ENCODE data around the gene F11R. TPM values are rescaled to one million over a fixed set of nuclear protein-coding genes. Genes with fewer than 3 reads are reported as not detected.
"Not testable (repeated sequence)": the region's sequence is repeated elsewhere in the genome, so short reads cannot be mapped to it uniquely, and the experiment has no call there.

Gene F11R
- total RNA-seq, 2 experiments from 2014 or later: 16.9 to 25.2 TPM

GRCh38 chr1:161029466-161029865 is 8.5 kb upstream of the F11R start:
- intact Hi-C loops (cut with DNase I, micrococcal nuclease); H3K4me3 Mint-ChIP-seq; DNase-seq; POLR2A ChIA-PET; H3K9me3 Mint-ChIP-seq (ENCODE audit: low read depth); ATAC-seq; H3K27ac Mint-ChIP-seq; H3K27me3 Mint-ChIP-seq: not testable (repeated sequence)
- H3K36me3 Mint-ChIP-seq (ENCODE audit: low read depth): peaks cover 16% of the 10 kb centered on the region
- peaks cover 29% of the 10 kb centered on the region for H3K4me1 Mint-ChIP-seq
- CTCF ChIA-PET: interaction anchor here (1.3 kb wide), 1 partner anchor 8 kb away, joined by 3 read pairs; the partner anchor contains the start of gene F11R

- ChIA-PET POLR2A (interaction anchor here (0.6 kb wide), 1 partner anchor 40 kb away, joined by 9 read pairs; no protein-coding TSS in a partner anchor), CTCF (interaction anchor here (0.6 to 1.5 kb wide), 5 partner anchors 10 to 75 kb away, joined by 3 to 6 read pairs (median 4); partner anchors contain the start of genes ITLN2 and TSTD1)
- H3K27me3 Mint-ChIP-seq; intact Hi-C loops (cut with DNase I, micrococcal nuclease); H3K4me3 Mint-ChIP-seq; H3K9me3 Mint-ChIP-seq (ENCODE audit: low read depth): not testable (repeated sequence)
- ATAC-seq: peak; percentile 78
- peak; percentile 30 for DNase-seq
- Mint-ChIP-seq H3K27ac (peak overlapping the region; percentile 57), H3K36me3 (ENCODE audit: low read depth) (peaks cover 11% of the 10 kb centered on the region), H3K4me1 (peaks cover 17% of the 10 kb centered on the region)
Observed at GRCh38 chr1:161026954-161027353, 6.0 kb upstream of the F11R start.

DNA sequence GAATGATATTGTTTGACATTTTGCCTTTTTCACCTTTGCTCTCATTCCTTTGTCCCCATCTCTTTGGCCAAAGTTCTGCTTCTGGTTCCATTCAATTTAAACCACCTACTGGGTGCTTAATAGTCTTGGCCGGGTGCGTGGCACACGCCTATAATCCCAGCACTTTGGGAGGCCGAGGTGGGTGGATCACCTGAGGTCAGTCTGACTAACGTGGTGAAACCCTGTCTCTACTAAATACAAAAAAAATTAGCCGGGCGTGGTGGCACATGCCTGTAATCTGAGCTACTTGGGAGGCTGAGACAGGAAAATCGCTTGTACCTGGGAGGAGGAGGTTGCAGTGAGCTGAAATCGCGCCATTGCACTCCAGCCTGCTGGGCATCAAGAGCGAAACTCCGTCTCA is 1.5 kb upstream of the F11R start:
- DNase-seq; ATAC-seq; H3K27ac Mint-ChIP-seq; H3K27me3 Mint-ChIP-seq; H3K4me3 Mint-ChIP-seq; H3K9me3 Mint-ChIP-seq (ENCODE audit: low read depth); intact Hi-C loops (cut with DNase I, micrococcal nuclease); H3K36me3 Mint-ChIP-seq (ENCODE audit: low read depth): not testable (repeated sequence)
- ChIA-PET CTCF (interaction anchor here (0.6 to 2.6 kb wide), 5 partner anchors 9 to 343 kb away, joined by 3 to 11 read pairs (median 5); no protein-coding TSS in a partner anchor), POLR2A (interaction anchor here (1.9 kb wide), 1 partner anchor 47 kb away, joined by 8 read pairs; the partner anchor contains the start of gene ARHGAP30)
- H3K4me1 Mint-ChIP-seq: peaks cover 38% of the 10 kb centered on the region

DNA sequence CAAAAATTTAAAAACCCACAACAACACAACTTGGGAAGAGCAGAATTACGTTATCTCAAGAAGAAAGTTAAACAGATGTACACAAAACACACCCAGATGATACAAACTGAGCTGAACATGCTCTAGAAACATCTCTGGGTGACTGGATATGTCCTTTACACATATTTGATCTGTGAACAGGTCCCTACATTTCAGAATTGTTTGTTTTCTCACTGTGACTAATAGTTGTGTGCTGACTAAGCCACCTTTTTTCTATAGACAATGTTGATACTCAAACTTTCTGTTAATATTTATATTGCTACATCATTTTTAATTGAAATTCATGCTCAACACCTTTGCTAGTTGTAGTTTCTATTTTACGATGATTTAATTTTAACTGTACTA is 1.0 kb upstream of the F11R start:
- Mint-ChIP-seq H3K4me3 (peak overlapping the region; percentile 87), H3K4me1 (peaks cover 34% of the 10 kb centered on the region), H3K9me3 (ENCODE audit: low read depth) (no peaks in the 10 kb centered on the region), H3K27me3 (no peaks in the 10 kb centered on the region), H3K27ac (peak overlapping the region; percentile 86), H3K36me3 (ENCODE audit: low read depth) (peaks cover 3% of the 10 kb centered on the region)
- ATAC-seq: peak; percentile 32
- no peak for DNase-seq
- ChIA-PET POLR2A (interaction anchor here (1.9 kb wide), 1 partner anchor 47 kb away, joined by 8 read pairs; the partner anchor contains the start of gene ARHGAP30), CTCF (interaction anchor here (0.6 to 2.6 kb wide), 11 partner anchors 9 to 343 kb away, joined by 3 to 11 read pairs (median 5); partner anchors contain the start of genes ARHGAP30 and TSTD1)
- intact Hi-C loops (cut with DNase I, micrococcal nuclease): loop anchor here (1.0 to 2.0 kb wide), 5 partner anchors 16 to 379 kb away; partner anchors contain the start of genes TSTD1 (in 1 of the 2) and USF1 (in 1 of the 2)

GRCh38 chr1:161021165-161021969 is 415 bp upstream of the F11R start:
- Mint-ChIP-seq H3K4me3 (peak overlapping the region; percentile 87), H3K9me3 (ENCODE audit: low read depth) (no peaks in the 10 kb centered on the region), H3K27me3 (no peaks in the 10 kb centered on the region), H3K4me1 (peaks cover 33% of the 10 kb centered on the region), H3K36me3 (ENCODE audit: low read depth) (no peaks in the 10 kb centered on the region), H3K27ac (peak overlapping the region; percentile 86)
- ChIA-PET POLR2A (interaction anchor here (1.0 to 1.9 kb wide), 6 partner anchors 17 to 225 kb away, joined by 3 to 8 read pairs (median 4); partner anchors contain the start of genes ARHGAP30, DEDD, LY9 and USF1), CTCF (interaction anchor here (0.5 to 2.6 kb wide), 18 partner anchors 8 to 520 kb away, joined by 3 to 11 read pairs (median 4); partner anchors contain the start of genes ARHGAP30, TSTD1 and USF1)
- peak; percentile 94 for DNase-seq
- intact Hi-C loops (cut with DNase I, micrococcal nuclease): loop anchor here (1.0 to 2.0 kb wide), 5 partner anchors 17 to 379 kb away; partner anchors contain the start of genes TSTD1 (in 1 of the 2) and USF1 (in 1 of the 2)
- ATAC-seq: peak; percentile 92

DNA sequence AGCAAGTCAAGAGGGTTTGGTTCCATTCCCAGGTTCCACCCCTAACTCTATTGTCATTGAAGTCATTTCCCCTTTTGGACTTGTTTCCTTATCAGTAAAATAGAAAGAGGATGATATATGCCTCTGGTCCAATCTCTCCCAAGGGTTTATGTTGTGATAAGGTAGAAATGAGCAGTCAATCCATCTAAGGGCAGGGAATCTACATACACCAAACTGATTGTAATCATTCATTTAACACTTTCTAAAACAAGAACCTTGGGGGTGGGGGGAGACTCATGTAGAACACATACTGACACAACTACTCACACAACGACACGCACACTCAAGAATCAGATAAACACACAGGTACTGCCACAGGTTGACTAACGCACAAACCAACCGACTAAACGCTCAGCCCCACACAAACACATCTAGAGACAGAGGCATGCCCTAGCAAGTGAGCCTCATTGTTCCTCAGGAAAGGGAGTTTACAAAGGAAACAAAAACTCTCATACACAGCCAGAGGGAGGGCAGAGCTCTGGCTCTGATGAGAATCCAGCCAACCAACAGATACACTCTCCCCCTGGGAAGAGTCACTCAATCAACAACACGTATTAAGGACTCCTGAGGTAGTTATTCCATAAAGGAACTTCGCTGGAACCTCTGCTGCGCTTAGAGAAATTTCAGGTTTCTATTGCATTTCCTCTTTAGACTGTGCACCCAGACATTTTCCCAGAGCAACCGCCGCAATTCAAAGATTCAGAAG is 1.0 kb downstream of the F11R start:
- DNase-seq (peak; percentile 26), ATAC-seq (no peak)
- Mint-ChIP-seq H3K4me3 (peak overlapping the region; percentile 87), H3K9me3 (ENCODE audit: low read depth) (no peaks in the 10 kb centered on the region), H3K4me1 (peaks cover 33% of the 10 kb centered on the region), H3K36me3 (ENCODE audit: low read depth) (no peaks in the 10 kb centered on the region), H3K27me3 (no peaks in the 10 kb centered on the region), H3K27ac (peak overlapping the region; percentile 86)
- intact Hi-C loops (cut with DNase I, micrococcal nuclease): loop anchor here in 1 of 2 experiments (2.0 kb wide), 1 partner anchor 377 kb away; no protein-coding TSS in a partner anchor
- CTCF ChIA-PET: interaction anchor here (1.0 to 2.6 kb wide), 11 partner anchors 8 to 119 kb away, joined by 3 to 11 read pairs (median 5); partner anchors contain the start of genes TSTD1 and USF1
- POLR2A ChIA-PET: interaction anchor here (1.1 to 1.6 kb wide), 4 partner anchors 25 to 224 kb away, joined by 3 to 8 read pairs (median 4); partner anchors contain the start of genes DEDD, LY9 and USF1

GRCh38 chr1:161019111-161019660 is 1.8 kb downstream of the F11R start:
- CTCF ChIA-PET: interaction anchor here (1.2 to 1.8 kb wide), 3 partner anchors 21 to 80 kb away, joined by 4 to 7 read pairs (median 5); partner anchors contain the start of gene KLHDC9
- ATAC-seq; intact Hi-C loops (cut with DNase I, micrococcal nuclease); H3K27ac Mint-ChIP-seq; H3K36me3 Mint-ChIP-seq (ENCODE audit: low read depth); DNase-seq; H3K9me3 Mint-ChIP-seq (ENCODE audit: low read depth); H3K4me3 Mint-ChIP-seq; H3K27me3 Mint-ChIP-seq: not testable (repeated sequence)
- POLR2A ChIA-PET: interaction anchor here (0.7 kb wide), 1 partner anchor 259 kb away, joined by 3 read pairs; no protein-coding TSS in a partner anchor
- H3K4me1 Mint-ChIP-seq: peaks cover 34% of the 10 kb centered on the region

- Mint-ChIP-seq H3K36me3 (ENCODE audit: low read depth) (no peaks in the 10 kb centered on the region), H3K27ac (no peak overlapping the region), H3K9me3 (ENCODE audit: low read depth) (no peaks in the 10 kb centered on the region), H3K4me1 (peaks cover 40% of the 10 kb centered on the region), H3K27me3 (no peaks in the 10 kb centered on the region), H3K4me3 (no peak overlapping the region)
- intact Hi-C loops (cut with DNase I, micrococcal nuclease): no loop called here
- ChIA-PET POLR2A (interaction anchor here (0.6 to 0.8 kb wide), 3 partner anchors 22 to 260 kb away, joined by 3 read pairs; no protein-coding TSS in a partner anchor), CTCF (interaction anchor here (0.6 to 1.8 kb wide), 6 partner anchors 21 to 849 kb away, joined by 3 to 7 read pairs (median 4); partner anchors contain the start of gene KLHDC9)
- DNase-seq: no peak
- no peak for ATAC-seq
Observed at GRCh38 chr1:161018631-161018930, 2.4 kb downstream of the F11R start.

GRCh38 chr1:161017756-161018630 is 3.0 kb downstream of the F11R start:
- ATAC-seq (no peak), DNase-seq (no peak)
- Mint-ChIP-seq H3K4me3 (no peak overlapping the region), H3K27me3 (no peaks in the 10 kb centered on the region), H3K9me3 (ENCODE audit: low read depth) (no peaks in the 10 kb centered on the region), H3K27ac (no peak overlapping the region), H3K4me1 (peaks cover 46% of the 10 kb centered on the region), H3K36me3 (ENCODE audit: low read depth) (no peaks in the 10 kb centered on the region)
- intact Hi-C loops (cut with DNase I, micrococcal nuclease): no loop called here
- CTCF ChIA-PET: interaction anchor here (0.6 to 1.8 kb wide), 7 partner anchors 20 to 848 kb away, joined by 3 to 7 read pairs (median 4); partner anchors contain the start of gene KLHDC9
- POLR2A ChIA-PET: interaction anchor here (0.6 to 0.8 kb wide), 3 partner anchors 22 to 260 kb away, joined by 3 read pairs; no protein-coding TSS in a partner anchor

DNA sequence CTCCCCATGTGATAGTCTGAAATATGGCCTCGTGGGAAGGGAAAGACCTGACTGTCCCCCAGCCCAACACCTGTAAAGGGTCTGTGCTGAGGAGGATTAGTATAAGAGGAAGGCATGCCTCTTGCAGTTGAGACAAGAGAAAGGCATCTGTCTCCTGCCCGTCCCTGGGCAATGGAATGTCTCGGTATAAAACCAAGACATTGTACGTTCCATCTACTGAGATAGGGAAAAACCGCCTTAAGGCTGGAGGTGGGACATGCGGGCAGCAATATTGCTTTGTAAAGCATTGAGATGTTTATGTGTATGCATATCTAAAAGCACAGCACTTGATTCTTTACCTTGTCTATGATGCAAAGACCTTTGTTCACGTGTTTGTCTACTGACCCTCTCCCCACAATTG is 3.8 kb downstream of the F11R start:
- H3K4me1 Mint-ChIP-seq: peaks cover 49% of the 10 kb centered on the region
- not testable (repeated sequence) for H3K27ac Mint-ChIP-seq, ATAC-seq

More for the DNA sequence above, 3.8 kb downstream of the F11R start:
- POLR2A ChIA-PET; DNase-seq; CTCF ChIA-PET; H3K4me3 Mint-ChIP-seq; H3K27me3 Mint-ChIP-seq; intact Hi-C loops (cut with DNase I, micrococcal nuclease); H3K9me3 Mint-ChIP-seq (ENCODE audit: low read depth); H3K36me3 Mint-ChIP-seq (ENCODE audit: low read depth): not testable (repeated sequence)
